B cell (primary cell): ENCODE data around the gene RAPGEF6.

ENCODE experiments used
- CTCF ChIP-seq: fragments of 200-600 bp; IDR thresholded peaks from one replicate; pipeline ENCODE4 v1.8.0; 2022; ENCODE audit warnings: antibody characterized with exemption, mild to moderate bottlenecking
- EZH2 ChIP-seq: IDR thresholded peaks from 2 replicates; pipeline ENCODE4 v1.6.1; 2012; ENCODE audit warnings: borderline replicate concordance, low read depth, mild to moderate bottlenecking, moderate library complexity, low read length; ENCODE audit not compliant: insufficient read depth, poor library complexity, severe bottlenecking

GRCh38 chr5:131459216-131459615, 175.8 kb downstream of the RAPGEF6 start:
- TF ChIP-seq EZH2 (no peak), CTCF (no peak)
